Panc1 (cell line): Measurements from ENCODE around the gene ZBP1. TPM values are rescaled to one million over a fixed set of nuclear protein-coding genes. Genes with fewer than 3 reads are reported as not detected.

Source experiments
- ATAC-seq: fragments of 200-7000 bp; cut with Tn5 transposase; 2 replicates; pipeline ENCODE4 v1.9.1; 2020; ENCODE audit warnings: mild to moderate bottlenecking, moderate library complexity
- BruUV-seq: library from RNA; stranded (reverse); fragments of 400-500 nt; replicated peaks from 2 replicates; lab custom pipeline; 2021; lab: Mats Ljungman, UMichigan
- CTCF ChIA-PET: fragments of 300-600 bp; sonication (Branson Sonifier 250); formaldehyde crosslinking; loops from one replicate; lab custom pipeline; 2022; ENCODE audit warnings: antibody characterized with exemption; lab: Charles Lee
- POLR2A ChIA-PET: fragments of 300-600 bp; sonication (Branson Sonifier 250); formaldehyde crosslinking; loops from one replicate; lab custom pipeline; 2022; ENCODE audit warnings: antibody characterized with exemption; lab: Charles Lee
- DNase-seq: peaks from one replicate; pipeline ENCODE4 v3.0.0-alpha.2; 2010; ENCODE audit warnings: low read depth, low spot score
- H3K27ac ChIP-seq: 2 replicates; pipeline ENCODE4 v1.5.1; 2011; ENCODE audit warnings: mild to moderate bottlenecking, low read length, inconsistent platforms
- H3K27me3 ChIP-seq: fragments of 200-500 bp; sonication (Bioruptor generic); 2 replicates; pipeline ENCODE4 v1.6.0; 2014; ENCODE audit warnings: low read length, inconsistent platforms; ENCODE audit not compliant: control insufficient read depth, insufficient read depth
- H3K36me3 ChIP-seq: fragments of 200-500 bp; sonication (Bioruptor generic); 2 replicates; pipeline ENCODE4 v1.5.1; 2014; ENCODE audit warnings: inconsistent platforms, mild to moderate bottlenecking, low read length, moderate library complexity; ENCODE audit not compliant: control insufficient read depth, insufficient read depth
- H3K4me1 ChIP-seq: 2 replicates; pipeline ENCODE4 v1.5.1; 2011; ENCODE audit warnings: inconsistent platforms, mild to moderate bottlenecking, low read length, moderate library complexity; ENCODE audit not compliant: control insufficient read depth, insufficient read depth
- H3K4me3 ChIP-seq, 2 experiments: 2 replicates each; pipeline ENCODE4 v1.5.1; 2011 to 2012; ENCODE audit warnings: low read depth in 2 of 2, low read length in 2 of 2, mild to moderate bottlenecking in 2 of 2, inconsistent platforms in 1 of 2, moderate library complexity in 1 of 2
- H3K9me3 ChIP-seq: fragments of 200-500 bp; sonication (Bioruptor generic); 2 replicates; pipeline ENCODE4 v1.5.1; 2014; ENCODE audit warnings: low read depth, mild to moderate bottlenecking, inconsistent platforms, low read length, moderate library complexity; ENCODE audit not compliant: control insufficient read depth, insufficient read depth
- POLR2AphosphoS5 ChIP-seq: IDR thresholded peaks from 2 replicates; pipeline ENCODE4 v1.6.1; 2012; ENCODE audit warnings: mild to moderate bottlenecking, low read depth, low read length, moderate library complexity
- SIN3A ChIP-seq: IDR thresholded peaks from 2 replicates; pipeline ENCODE4 v1.6.1; 2012; ENCODE audit warnings: low read depth, mild to moderate bottlenecking, low read length, moderate library complexity, borderline replicate concordance; ENCODE audit not compliant: insufficient read depth
- TCF7L2 ChIP-seq: IDR thresholded peaks from 2 replicates; pipeline ENCODE4 v1.6.1; 2011; ENCODE audit warnings: mild to moderate bottlenecking, low read depth, low read length, inconsistent platforms
- in situ Hi-C: cut with HindIII; loops from 2 replicates; pipeline ENCODE4 v1.10.0; 2016; ENCODE audit warnings: low sequenced_read_pairs, low pct_unique_long_range_greater_than_20kb
- intact Hi-C: fragments of 100-400 bp; cut with micrococcal nuclease; formaldehyde crosslinking; loops from one replicate; pipeline ENCODE4 v1.10.0; 2022; ENCODE audit not compliant: unreplicated experiment
- total RNA-seq: library from RNA; stranded (reverse); gene quantifications from one replicate; pipeline ENCODE4 v1.2.1, GENCODE V29; 2021; ENCODE audit not compliant: unreplicated experiment
- TF ChIP-seq, protein P1 (sequence below), 2 experiments: IDR thresholded peaks; 2 replicates each; pipeline ENCODE4 v1.6.1; 2011 to 2012; ENCODE audit warnings: low read depth in 2 of 2, control low read depth in 1 of 2, low read length in 1 of 2, mild to moderate bottlenecking in 1 of 2, moderate library complexity in 1 of 2; ENCODE audit not compliant: insufficient read depth in 1 of 2
- TF ChIP-seq, protein P2 (sequence below): fragments of 450-650 bp; IDR thresholded peaks from 2 replicates; pipeline ENCODE4 v1.5.1; 2017; ENCODE audit warnings: mild to moderate bottlenecking

The ZBP1 gene
- total RNA-seq, 1 experiment from 2014 or later = not detected

DNA sequence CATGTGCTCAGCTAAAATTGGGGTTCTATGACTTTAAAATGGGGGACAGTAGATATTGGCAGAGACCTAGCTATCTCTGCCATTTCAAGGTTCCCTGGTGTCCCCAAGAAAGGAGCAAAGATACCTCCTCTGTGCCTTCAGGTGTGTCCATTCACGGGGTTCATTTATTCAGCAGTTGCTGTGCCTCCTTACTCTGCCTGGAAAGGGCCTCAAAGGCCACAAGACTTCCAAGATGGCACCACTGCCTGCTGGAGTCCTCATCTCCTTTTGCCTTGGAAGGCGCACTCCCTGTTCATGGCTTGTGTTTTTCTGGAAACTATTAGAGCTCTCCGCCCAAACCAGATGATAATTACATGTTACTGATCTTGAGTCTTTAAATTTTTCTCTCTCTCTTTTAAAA lies 3.9 kb upstream of the ZBP1 start:
- no TSS peak for BruUV-seq
- no peaks in the 10 kb centered on the region for H3K27me3 ChIP-seq
- no peak overlapping the region for H3K27ac ChIP-seq
- H3K4me3 ChIP-seq = no peak overlapping the region
- no peaks in the 10 kb centered on the region for H3K36me3 ChIP-seq
- ChIA-PET POLR2A (no interaction called here), CTCF (no interaction called here)
- intact Hi-C loops = no loop called here
- DNase-seq (no peak), ATAC-seq (no peak)
- H3K9me3 ChIP-seq = no peaks in the 10 kb centered on the region
- no peak for TF ChIP-seq POLR2AphosphoS5
- TF ChIP-seq, protein P1, sequence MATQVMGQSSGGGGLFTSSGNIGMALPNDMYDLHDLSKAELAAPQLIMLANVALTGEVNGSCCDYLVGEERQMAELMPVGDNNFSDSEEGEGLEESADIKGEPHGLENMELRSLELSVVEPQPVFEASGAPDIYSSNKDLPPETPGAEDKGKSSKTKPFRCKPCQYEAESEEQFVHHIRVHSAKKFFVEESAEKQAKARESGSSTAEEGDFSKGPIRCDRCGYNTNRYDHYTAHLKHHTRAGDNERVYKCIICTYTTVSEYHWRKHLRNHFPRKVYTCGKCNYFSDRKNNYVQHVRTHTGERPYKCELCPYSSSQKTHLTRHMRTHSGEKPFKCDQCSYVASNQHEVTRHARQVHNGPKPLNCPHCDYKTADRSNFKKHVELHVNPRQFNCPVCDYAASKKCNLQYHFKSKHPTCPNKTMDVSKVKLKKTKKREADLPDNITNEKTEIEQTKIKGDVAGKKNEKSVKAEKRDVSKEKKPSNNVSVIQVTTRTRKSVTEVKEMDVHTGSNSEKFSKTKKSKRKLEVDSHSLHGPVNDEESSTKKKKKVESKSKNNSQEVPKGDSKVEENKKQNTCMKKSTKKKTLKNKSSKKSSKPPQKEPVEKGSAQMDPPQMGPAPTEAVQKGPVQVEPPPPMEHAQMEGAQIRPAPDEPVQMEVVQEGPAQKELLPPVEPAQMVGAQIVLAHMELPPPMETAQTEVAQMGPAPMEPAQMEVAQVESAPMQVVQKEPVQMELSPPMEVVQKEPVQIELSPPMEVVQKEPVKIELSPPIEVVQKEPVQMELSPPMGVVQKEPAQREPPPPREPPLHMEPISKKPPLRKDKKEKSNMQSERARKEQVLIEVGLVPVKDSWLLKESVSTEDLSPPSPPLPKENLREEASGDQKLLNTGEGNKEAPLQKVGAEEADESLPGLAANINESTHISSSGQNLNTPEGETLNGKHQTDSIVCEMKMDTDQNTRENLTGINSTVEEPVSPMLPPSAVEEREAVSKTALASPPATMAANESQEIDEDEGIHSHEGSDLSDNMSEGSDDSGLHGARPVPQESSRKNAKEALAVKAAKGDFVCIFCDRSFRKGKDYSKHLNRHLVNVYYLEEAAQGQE (IDR thresholded peaks at IDR 0.05; ENCODE audit: insufficient read depth in 1 of 2, low read depth in 2 of 2, low read length in 1 of 2) = no peak
- no peak for TF ChIP-seq TCF7L2
- H3K4me1 ChIP-seq = peaks cover 5% of the 10 kb centered on the region; the same call in 1 of the 2 replicates
- in situ Hi-C loops = no loop called here

DNA sequence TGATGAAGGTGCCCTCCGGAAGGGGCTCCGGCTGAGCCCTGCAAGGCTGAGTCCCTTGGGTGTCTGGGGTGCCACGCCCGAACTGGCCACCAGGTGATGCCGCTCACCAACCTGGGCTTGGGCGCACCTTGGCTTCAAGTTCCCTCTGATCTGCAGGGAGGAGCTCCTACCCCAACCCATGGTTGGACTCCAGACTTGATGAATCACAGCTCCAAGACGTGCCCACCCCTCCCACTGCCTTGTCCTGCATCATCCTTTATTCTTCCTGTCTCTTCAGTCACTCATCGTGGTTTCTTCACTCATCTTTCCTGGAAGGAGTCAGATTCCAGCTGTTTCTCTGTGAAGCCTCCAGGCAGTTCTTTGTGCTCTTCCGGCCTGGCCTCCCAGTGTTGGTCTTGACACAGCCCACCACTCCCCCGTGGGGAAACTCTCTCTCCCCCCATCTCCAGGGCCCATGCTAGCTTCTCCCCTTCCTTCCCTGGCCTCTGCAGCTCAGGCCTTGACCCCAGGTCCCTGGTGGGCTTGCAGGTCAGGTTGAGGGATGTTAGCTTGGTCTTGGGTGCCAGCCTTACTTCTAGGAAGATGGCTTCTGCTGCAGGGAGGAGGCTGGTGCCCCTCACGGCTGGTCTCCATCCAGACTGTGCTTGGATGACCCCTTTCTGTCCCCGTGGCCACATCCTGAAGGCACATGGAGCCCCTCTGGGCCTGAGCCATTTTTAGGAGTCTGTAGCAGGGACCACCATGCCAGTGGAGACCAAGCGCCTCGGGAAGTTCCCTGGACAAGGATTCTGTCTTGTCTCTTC lies 2.6 kb upstream of the ZBP1 start:
- H3K36me3 ChIP-seq = no peaks in the 10 kb centered on the region
- peak; percentile 83 for ATAC-seq
- no TSS peak for BruUV-seq
- H3K9me3 ChIP-seq = no peaks in the 10 kb centered on the region
- H3K27me3 ChIP-seq = no peaks in the 10 kb centered on the region
- peaks cover 5% of the 10 kb centered on the region; the same call in 1 of the 2 replicates for H3K4me1 ChIP-seq
- TF ChIP-seq, protein P1 (IDR thresholded peaks at IDR 0.05; ENCODE audit: insufficient read depth in 1 of 2, low read depth in 2 of 2, low read length in 1 of 2) = no peak
- TF ChIP-seq SIN3A = no peak
- no peak for TF ChIP-seq POLR2AphosphoS5
- TF ChIP-seq, protein P2, sequence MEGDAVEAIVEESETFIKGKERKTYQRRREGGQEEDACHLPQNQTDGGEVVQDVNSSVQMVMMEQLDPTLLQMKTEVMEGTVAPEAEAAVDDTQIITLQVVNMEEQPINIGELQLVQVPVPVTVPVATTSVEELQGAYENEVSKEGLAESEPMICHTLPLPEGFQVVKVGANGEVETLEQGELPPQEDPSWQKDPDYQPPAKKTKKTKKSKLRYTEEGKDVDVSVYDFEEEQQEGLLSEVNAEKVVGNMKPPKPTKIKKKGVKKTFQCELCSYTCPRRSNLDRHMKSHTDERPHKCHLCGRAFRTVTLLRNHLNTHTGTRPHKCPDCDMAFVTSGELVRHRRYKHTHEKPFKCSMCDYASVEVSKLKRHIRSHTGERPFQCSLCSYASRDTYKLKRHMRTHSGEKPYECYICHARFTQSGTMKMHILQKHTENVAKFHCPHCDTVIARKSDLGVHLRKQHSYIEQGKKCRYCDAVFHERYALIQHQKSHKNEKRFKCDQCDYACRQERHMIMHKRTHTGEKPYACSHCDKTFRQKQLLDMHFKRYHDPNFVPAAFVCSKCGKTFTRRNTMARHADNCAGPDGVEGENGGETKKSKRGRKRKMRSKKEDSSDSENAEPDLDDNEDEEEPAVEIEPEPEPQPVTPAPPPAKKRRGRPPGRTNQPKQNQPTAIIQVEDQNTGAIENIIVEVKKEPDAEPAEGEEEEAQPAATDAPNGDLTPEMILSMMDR = peak; percentile 98
- no peak overlapping the region for H3K4me3 ChIP-seq
- DNase-seq = peak; percentile 25
- CTCF ChIA-PET = interaction anchor here (0.7 to 0.8 kb wide), 4 partner anchors 18 to 558 kb away, joined by 3 to 5 read pairs (median 4); no protein-coding TSS in a partner anchor
- POLR2A ChIA-PET = no interaction called here
- intact Hi-C loops = no loop called here
- H3K27ac ChIP-seq = no peak overlapping the region
- in situ Hi-C loops = no loop called here
